GM12878 (cell line): Measurements from ENCODE around the gene KRT86.

Source experiments
- CBX3 ChIP-seq: fragments of 200-600 bp; sonication (generic); IDR thresholded peaks from 2 replicates; pipeline ENCODE4 v1.6.1; 2016; ENCODE audit warnings: low read depth, borderline replicate concordance
- POLR2A ChIP-seq: IDR thresholded peaks from 2 replicates; pipeline ENCODE4 v1.6.1; 2011; ENCODE audit warnings: low read depth, mild to moderate bottlenecking, low read length

DNA sequence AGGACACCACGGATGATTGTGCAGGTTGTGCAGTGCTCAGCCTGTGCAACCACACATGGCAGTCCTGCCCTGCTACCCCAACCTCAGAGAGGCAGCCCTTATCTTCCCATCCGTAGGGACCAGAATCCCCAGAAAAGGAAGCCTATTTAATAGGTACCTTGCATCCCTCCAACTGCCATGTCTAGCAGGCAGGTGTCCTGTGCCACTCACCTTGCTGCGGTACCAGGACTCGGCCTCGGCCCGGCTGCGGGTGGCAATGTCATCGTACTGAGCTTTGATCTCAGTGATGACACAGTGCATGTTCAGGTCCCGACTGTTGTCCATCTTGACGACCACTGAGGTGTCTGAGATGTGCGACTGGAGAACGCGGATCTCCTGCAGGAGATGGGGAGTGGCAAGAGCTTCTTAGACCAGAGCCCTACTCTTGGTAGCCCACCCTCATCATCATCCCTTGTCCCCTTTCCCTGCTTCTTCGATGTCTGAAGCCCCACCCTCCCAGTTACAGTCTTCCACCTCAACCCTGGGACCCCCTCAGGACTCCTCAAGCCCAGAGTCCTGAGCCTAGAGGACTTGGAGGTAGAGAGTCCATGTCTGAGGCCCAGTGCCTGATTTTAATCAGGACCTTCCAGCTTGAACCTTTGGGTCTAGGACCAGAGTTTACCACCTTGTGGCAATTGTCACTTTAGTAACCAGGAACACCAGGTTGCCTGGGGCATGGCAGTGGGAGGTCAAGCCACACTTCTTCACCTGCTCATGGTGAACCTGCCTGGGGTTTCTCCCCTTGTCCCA lies 20.9 kb upstream of the KRT86 start:
- TF ChIP-seq POLR2A: no peak
- TF ChIP-seq CBX3: no peak
